ENCODE results near the gene PACSIN2. TPM values are rescaled to one million over a fixed set of nuclear protein-coding genes. Genes with fewer than 3 reads are reported as not detected.

Gene PACSIN2
- total and polyA plus RNA-seq, 2 of the 13 experiments (the other 11 are each of a cell fraction or from before 2014, with no cell fraction given), result 54.1 to 68.8 TPM

DNA sequence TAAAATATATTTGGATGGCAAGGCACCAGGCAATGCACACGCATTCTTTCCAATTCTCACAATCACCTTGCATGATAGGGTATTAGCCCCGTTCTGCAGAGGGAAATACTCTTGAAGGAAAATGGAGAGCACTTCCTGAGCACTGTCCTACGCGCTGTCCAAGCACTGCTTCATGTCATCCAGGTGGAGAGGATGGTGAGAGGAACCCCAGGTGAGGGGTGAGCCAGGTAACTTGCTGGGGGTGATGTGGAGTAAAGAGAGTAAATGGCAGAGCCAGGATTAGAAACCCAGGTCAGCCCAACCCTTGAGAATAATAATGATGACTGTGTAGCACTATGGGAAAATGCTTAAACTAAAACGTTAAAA lies 711 bp upstream of the PACSIN2 start:
- DNase-seq (ENCODE audit: low spot score) (no peak), FAIRE-seq (no peak), ATAC-seq (peak; percentile 11; the same call in 1 of the 3 replicates)
- no peaks in the 10 kb centered on the region for H3K9me3 ChIP-seq (ENCODE audit: low read length)
- intact Hi-C loops (cut with micrococcal nuclease; ENCODE audit: unreplicated experiment) (no loop called here), in situ Hi-C loops (cut with HindIII; ENCODE audit: extremely low pct_ligation_motif_present, low pct_unique_long_range_greater_than_20kb) (no loop called here)
- H4K20me1 ChIP-seq (ENCODE audit: insufficient read depth, low read length), result peaks cover 23% of the 10 kb centered on the region
- H3K4me3 ChIP-seq (replicated peaks in 1 of 3; ENCODE audit: insufficient read depth in 1 of 3, low read depth in 2 of 3, low read length in 3 of 3), result peak overlapping the region; percentile 65 to 78 (median 67)
- peak overlapping the region; percentile 66 for H3K27ac ChIP-seq (ENCODE audit: extremely low read length, insufficient read depth, low read length)
- H3K4me2 ChIP-seq (ENCODE audit: low read depth, low read length), result peak overlapping the region; percentile 84
- TSS peak; percentile 96 for BruUV-seq (replicated peaks)
- CTCF ChIA-PET (ENCODE audit: low intra/inter-chr PET ratio, low total read pairs), result no interaction called here
- peaks cover 77% of the 10 kb centered on the region for H3K4me1 ChIP-seq (ENCODE audit: insufficient read depth, low read length)
- peaks cover 41% of the 10 kb centered on the region for H3K79me2 ChIP-seq (ENCODE audit: insufficient read depth, low read length)
- POLR2A ChIA-PET, result interaction anchor here (0.6 to 8.7 kb wide), 23 partner anchors 9 to 215 kb away, joined by 3 to 185 read pairs (median 7); partner anchors contain the start of gene ARFGAP3
- peak overlapping the region; percentile 79 for H3K9ac ChIP-seq (ENCODE audit: insufficient read depth, low read depth, low read length)
- H3K27me3 ChIP-seq (ENCODE audit: control insufficient read depth in 1 of 2, insufficient read depth in 2 of 2, low read length in 2 of 2), result no peaks in the 10 kb centered on the region; a peak in 1 of 5 replicates
- H3K36me3 ChIP-seq (replicated peaks in 1 of 2; ENCODE audit: control insufficient read depth in 1 of 2, insufficient read depth in 2 of 2, low read length in 2 of 2), result no peaks in the 10 kb centered on the region
- no peak overlapping the region for H2AFZ ChIP-seq (ENCODE audit: low read length)
- under 1% methylated on average over 5 of the region's 5 CpGs for WGBS (ENCODE audit: low lambda C conversion rate)
- TF ChIP-seq, protein P1, sequence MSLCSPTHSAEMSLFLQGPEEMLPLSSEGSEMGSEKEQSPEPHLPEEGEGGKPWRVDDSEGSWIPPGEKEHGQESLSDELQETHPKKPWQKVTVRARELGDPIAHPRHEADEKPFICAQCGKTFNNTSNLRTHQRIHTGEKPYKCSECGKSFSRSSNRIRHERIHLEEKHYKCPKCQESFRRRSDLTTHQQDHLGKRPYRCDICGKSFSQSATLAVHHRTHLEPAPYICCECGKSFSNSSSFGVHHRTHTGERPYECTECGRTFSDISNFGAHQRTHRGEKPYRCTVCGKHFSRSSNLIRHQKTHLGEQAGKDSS (CRISPR knock-in tag; IDR thresholded peaks at IDR 0.05; ENCODE audit: borderline replicate concordance, low read depth), result 0 out of 2 replicates have a peak, but pooled peaks have one; percentile 51
- TF ChIP-seq DNMT1 (CRISPR knock-in tag; IDR thresholded peaks at IDR 0.05) (no peak), SP140L (CRISPR knock-in tag; IDR thresholded peaks at IDR 0.05; ENCODE audit: borderline replicate concordance) (0 out of 2 replicates have a peak, but pooled peaks have one; percentile 5), KLF15 (CRISPR knock-in tag; IDR thresholded peaks at IDR 0.05; ENCODE audit: borderline replicate concordance) (no peak), HNF1A (IDR thresholded peaks at IDR 0.05; ENCODE audit: low read depth) (no peak), HNF1A (CRISPR knock-in tag; IDR thresholded peaks at IDR 0.05; ENCODE audit: borderline replicate concordance) (0 out of 2 replicates have a peak, but pooled peaks have one; percentile 27), RNF219 (CRISPR knock-in tag; IDR thresholded peaks at IDR 0.05) (0 out of 2 replicates have a peak, but pooled peaks have one; percentile 62), ATF5 (CRISPR knock-in tag; IDR thresholded peaks at IDR 0.05; ENCODE audit: low read depth) (0 out of 2 replicates have a peak, but pooled peaks have one; percentile 55), ZMYM3 (CRISPR knock-in tag; IDR thresholded peaks at IDR 0.05) (0 out of 2 replicates have a peak, but pooled peaks have one; percentile 24), KDM5B (CRISPR knock-in tag; IDR thresholded peaks at IDR 0.05; ENCODE audit: borderline replicate concordance) (peak; percentile 8; the same call in 1 of the 2 replicates), ZBTB42 (CRISPR knock-in tag; IDR thresholded peaks at IDR 0.05) (0 out of 2 replicates have a peak, but pooled peaks have one; percentile 18), KAT7 (CRISPR knock-in tag; IDR thresholded peaks at IDR 0.05; ENCODE audit: borderline replicate concordance) (0 out of 2 replicates have a peak, but pooled peaks have one; percentile 49), HINFP (CRISPR knock-in tag; IDR thresholded peaks at IDR 0.05; ENCODE audit: low read depth) (0 out of 2 replicates have a peak, but pooled peaks have one; percentile 14), ZNF678 (CRISPR knock-in tag; IDR thresholded peaks at IDR 0.05) (0 out of 2 replicates have a peak, but pooled peaks have one; percentile 39)
